Esophagus muscularis mucosa (tissue), 4 donors: ENCODE results near the gene POLQ.

Experiments
- EP300 ChIP-seq: sonication (generic); formaldehyde crosslinking; IDR thresholded peaks from one replicate; pipeline ENCODE4 v1.6.1; 2017; ENCODE audit warnings: antibody characterized with exemption
- POLR2A ChIP-seq: fragments of 450-650 bp; IDR thresholded peaks from one replicate; pipeline ENCODE4 v1.6.1; 2017; ENCODE audit warnings: antibody characterized with exemption, moderate library complexity, mild to moderate bottlenecking, low read depth
- POLR2AphosphoS5 ChIP-seq, 2 donors: sonication (generic); formaldehyde crosslinking; IDR thresholded peaks; one replicate each; pipeline ENCODE4 v1.6.1; 2017; ENCODE audit warnings: antibody characterized with exemption in 2 of 2
- TF ChIP-seq, protein P1 (sequence below), 3 experiments: fragments of 200-600 bp in 2 of 3; fragments of 450-650 bp in 1 of 3; sonication (generic) in 2 of 3; IDR thresholded peaks; one replicate each; pipeline ENCODE4 v1.5.1; 2017 to 2019; ENCODE audit warnings: antibody characterized with exemption in 3 of 3, mild to moderate bottlenecking in 2 of 3, moderate library complexity in 1 of 3

DNA sequence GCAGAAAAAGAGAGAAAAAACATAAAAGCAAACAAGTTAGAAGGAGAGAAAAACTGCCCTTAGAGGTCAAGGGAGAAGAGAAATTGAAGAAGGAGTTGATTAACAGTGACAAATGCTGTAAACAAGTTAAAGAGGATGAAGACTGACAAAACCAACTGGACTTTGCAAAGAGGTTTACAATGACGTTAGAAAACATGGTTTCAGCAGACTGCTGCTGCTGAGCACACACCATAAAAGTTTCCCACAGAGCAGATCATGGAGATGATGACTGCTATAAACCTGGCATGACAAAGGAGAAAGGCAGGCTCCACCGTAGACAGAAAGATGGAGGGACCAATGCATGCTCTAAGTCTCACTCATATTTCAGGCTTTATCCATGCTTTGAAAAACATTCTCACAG, 78.7 kb downstream of the POLQ start:
- no peak for TF ChIP-seq EP300
- TF ChIP-seq, protein P1, sequence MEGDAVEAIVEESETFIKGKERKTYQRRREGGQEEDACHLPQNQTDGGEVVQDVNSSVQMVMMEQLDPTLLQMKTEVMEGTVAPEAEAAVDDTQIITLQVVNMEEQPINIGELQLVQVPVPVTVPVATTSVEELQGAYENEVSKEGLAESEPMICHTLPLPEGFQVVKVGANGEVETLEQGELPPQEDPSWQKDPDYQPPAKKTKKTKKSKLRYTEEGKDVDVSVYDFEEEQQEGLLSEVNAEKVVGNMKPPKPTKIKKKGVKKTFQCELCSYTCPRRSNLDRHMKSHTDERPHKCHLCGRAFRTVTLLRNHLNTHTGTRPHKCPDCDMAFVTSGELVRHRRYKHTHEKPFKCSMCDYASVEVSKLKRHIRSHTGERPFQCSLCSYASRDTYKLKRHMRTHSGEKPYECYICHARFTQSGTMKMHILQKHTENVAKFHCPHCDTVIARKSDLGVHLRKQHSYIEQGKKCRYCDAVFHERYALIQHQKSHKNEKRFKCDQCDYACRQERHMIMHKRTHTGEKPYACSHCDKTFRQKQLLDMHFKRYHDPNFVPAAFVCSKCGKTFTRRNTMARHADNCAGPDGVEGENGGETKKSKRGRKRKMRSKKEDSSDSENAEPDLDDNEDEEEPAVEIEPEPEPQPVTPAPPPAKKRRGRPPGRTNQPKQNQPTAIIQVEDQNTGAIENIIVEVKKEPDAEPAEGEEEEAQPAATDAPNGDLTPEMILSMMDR (IDR thresholded peaks at IDR 0.05), result no peak
- TF ChIP-seq POLR2A, result no peak
- no peak for TF ChIP-seq POLR2AphosphoS5 (IDR thresholded peaks at IDR 0.05)
